NCI-H2227 treated with DMSO at 0.1 percent for 48 hours (cell line): ENCODE data around the gene BBOF1.

Source experiments
- DNase-seq: peaks from one replicate; lab custom pipeline; 2025; lab: John Stamatoyannopoulos, UW

BBOF1 gene

GRCh38 chr14:74089251-74090020 is 70.3 kb downstream of the BBOF1 start:
- no peak for DNase-seq

GRCh38 chr14:74105381-74105780 is 86.2 kb downstream of the BBOF1 start:
- DNase-seq: no peak

GRCh38 chr14:74109369-74109768 is 90.2 kb downstream of the BBOF1 start:
- no peak for DNase-seq

- DNase-seq: peak; percentile 48
Observed at GRCh38 chr14:74111395-74112216, 92.5 kb downstream of the BBOF1 start.
